HUES6 (cell line): Measurements from ENCODE around the gene NCL.

ENCODE experiments used
- H3K27ac ChIP-seq: 2 replicates; pipeline ENCODE4 v1.7.0; 2013; ENCODE audit warnings: low read depth, mild to moderate bottlenecking, low read length, inconsistent platforms
- H3K27me3 ChIP-seq: 2 replicates; pipeline ENCODE4 v1.6.1; 2013; ENCODE audit warnings: low read length; ENCODE audit not compliant: control insufficient read depth, insufficient read depth
- H3K36me3 ChIP-seq: 2 replicates; pipeline ENCODE4 v1.6.1; 2013; ENCODE audit warnings: low read length; ENCODE audit not compliant: control insufficient read depth, insufficient read depth
- H3K4me1 ChIP-seq: 2 replicates; pipeline ENCODE4 v1.6.1; 2013; ENCODE audit warnings: low read length; ENCODE audit not compliant: control insufficient read depth, insufficient read depth
- H3K4me3 ChIP-seq: 2 replicates; pipeline ENCODE4 v1.5.1; 2013; ENCODE audit warnings: low read depth, low read length
- H3K9ac ChIP-seq: one replicate; pipeline ENCODE4 v1.6.1; 2013; ENCODE audit warnings: mild to moderate bottlenecking, low read length
- H3K9me3 ChIP-seq: 2 replicates; pipeline ENCODE4 v1.6.1; 2013; ENCODE audit warnings: low read depth, low read length; ENCODE audit not compliant: control insufficient read depth, insufficient read depth

The NCL gene

GRCh38 chr2:231483398-231484329 is 19.4 kb upstream of the NCL start:
- Histone ChIP-seq H3K27me3 (no peaks in the 10 kb centered on the region), H3K4me1 (peaks cover 10% of the 10 kb centered on the region; the same call in 1 of the 2 replicates), H3K9ac (no peak overlapping the region), H3K36me3 (no peaks in the 10 kb centered on the region), H3K27ac (no peak overlapping the region), H3K9me3 (peaks cover 4% of the 10 kb centered on the region; the same call in 1 of the 2 replicates), H3K4me3 (no peak overlapping the region)

GRCh38 chr2:231482806-231483391 is 18.6 kb upstream of the NCL start:
- Histone ChIP-seq H3K9ac (no peak overlapping the region), H3K27me3 (no peaks in the 10 kb centered on the region), H3K27ac (no peak overlapping the region), H3K9me3 (no peaks in the 10 kb centered on the region), H3K4me3 (no peak overlapping the region; the same call in 1 of the 2 replicates), H3K36me3 (no peaks in the 10 kb centered on the region), H3K4me1 (peaks cover 10% of the 10 kb centered on the region; the same call in 1 of the 2 replicates)

GRCh38 chr2:231480781-231481180 is 16.5 kb upstream of the NCL start:
- Histone ChIP-seq H3K27me3 (no peaks in the 10 kb centered on the region), H3K36me3 (no peaks in the 10 kb centered on the region), H3K4me1 (peaks cover 10% of the 10 kb centered on the region; the same call in 1 of the 2 replicates), H3K9ac (no peak overlapping the region), H3K9me3 (no peaks in the 10 kb centered on the region), H3K27ac (no peak overlapping the region), H3K4me3 (no peak overlapping the region)

- Histone ChIP-seq H3K4me1 (peaks cover 10% of the 10 kb centered on the region; the same call in 1 of the 2 replicates), H3K4me3 (no peak overlapping the region), H3K27me3 (no peaks in the 10 kb centered on the region), H3K9ac (no peak overlapping the region), H3K36me3 (no peaks in the 10 kb centered on the region), H3K27ac (no peak overlapping the region), H3K9me3 (no peaks in the 10 kb centered on the region)
Observed at GRCh38 chr2:231479455-231479854, 15.2 kb upstream of the NCL start.

- Histone ChIP-seq H3K27ac (no peak overlapping the region), H3K27me3 (no peaks in the 10 kb centered on the region), H3K9me3 (no peaks in the 10 kb centered on the region), H3K4me1 (peaks cover 4% of the 10 kb centered on the region; the same call in 1 of the 2 replicates), H3K9ac (no peak overlapping the region), H3K36me3 (no peaks in the 10 kb centered on the region), H3K4me3 (no peak overlapping the region)
Observed at GRCh38 chr2:231476920-231477319, 12.6 kb upstream of the NCL start.

GRCh38 chr2:231475965-231476364 is 11.7 kb upstream of the NCL start:
- no peaks in the 10 kb centered on the region for H3K36me3 ChIP-seq
- H3K9ac ChIP-seq: no peak overlapping the region

GRCh38 chr2:231472816-231473215 is 8.5 kb upstream of the NCL start:
- Histone ChIP-seq H3K9ac (no peak overlapping the region), H3K9me3 (no peaks in the 10 kb centered on the region), H3K4me1 (peaks cover 4% of the 10 kb centered on the region; the same call in 1 of the 2 replicates), H3K27ac (no peak overlapping the region), H3K4me3 (no peak overlapping the region), H3K27me3 (no peaks in the 10 kb centered on the region), H3K36me3 (no peaks in the 10 kb centered on the region)

More at GRCh38 chr2:231475965-231476364, 11.7 kb upstream of the NCL start:
- Histone ChIP-seq H3K9me3 (no peaks in the 10 kb centered on the region), H3K27me3 (no peaks in the 10 kb centered on the region), H3K4me3 (no peak overlapping the region), H3K27ac (no peak overlapping the region), H3K4me1 (peaks cover 4% of the 10 kb centered on the region; the same call in 1 of the 2 replicates)

- no peak overlapping the region for H3K9ac ChIP-seq
- no peaks in the 10 kb centered on the region for H3K36me3 ChIP-seq
- no peaks in the 10 kb centered on the region for H3K9me3 ChIP-seq
- no peak overlapping the region for H3K4me3 ChIP-seq
- H3K27ac ChIP-seq: no peak overlapping the region
- H3K27me3 ChIP-seq: no peaks in the 10 kb centered on the region
- peaks cover 4% of the 10 kb centered on the region; the same call in 1 of the 2 replicates for H3K4me1 ChIP-seq
Observed at GRCh38 chr2:231470246-231470900, 6.1 kb upstream of the NCL start.

- Histone ChIP-seq H3K36me3 (no peaks in the 10 kb centered on the region), H3K27me3 (no peaks in the 10 kb centered on the region), H3K27ac (no peak overlapping the region), H3K9ac (no peak overlapping the region), H3K4me3 (no peak overlapping the region), H3K4me1 (peaks cover 4% of the 10 kb centered on the region; the same call in 1 of the 2 replicates), H3K9me3 (no peaks in the 10 kb centered on the region)
Observed at GRCh38 chr2:231469583-231469950, 5.3 kb upstream of the NCL start.

GRCh38 chr2:231467613-231468530 is 3.6 kb upstream of the NCL start:
- Histone ChIP-seq H3K27me3 (no peaks in the 10 kb centered on the region), H3K4me3 (no peak overlapping the region), H3K27ac (no peak overlapping the region), H3K36me3 (peaks cover 10% of the 10 kb centered on the region), H3K9me3 (no peaks in the 10 kb centered on the region), H3K4me1 (peaks cover 4% of the 10 kb centered on the region; the same call in 1 of the 2 replicates), H3K9ac (no peak overlapping the region)
